ENCODE data around the gene ITGB3.

Gene ITGB3

GRCh38 chr17:47338026-47338425 is 84.4 kb downstream of the ITGB3 start:
- TF ChIP-seq, protein P1, sequence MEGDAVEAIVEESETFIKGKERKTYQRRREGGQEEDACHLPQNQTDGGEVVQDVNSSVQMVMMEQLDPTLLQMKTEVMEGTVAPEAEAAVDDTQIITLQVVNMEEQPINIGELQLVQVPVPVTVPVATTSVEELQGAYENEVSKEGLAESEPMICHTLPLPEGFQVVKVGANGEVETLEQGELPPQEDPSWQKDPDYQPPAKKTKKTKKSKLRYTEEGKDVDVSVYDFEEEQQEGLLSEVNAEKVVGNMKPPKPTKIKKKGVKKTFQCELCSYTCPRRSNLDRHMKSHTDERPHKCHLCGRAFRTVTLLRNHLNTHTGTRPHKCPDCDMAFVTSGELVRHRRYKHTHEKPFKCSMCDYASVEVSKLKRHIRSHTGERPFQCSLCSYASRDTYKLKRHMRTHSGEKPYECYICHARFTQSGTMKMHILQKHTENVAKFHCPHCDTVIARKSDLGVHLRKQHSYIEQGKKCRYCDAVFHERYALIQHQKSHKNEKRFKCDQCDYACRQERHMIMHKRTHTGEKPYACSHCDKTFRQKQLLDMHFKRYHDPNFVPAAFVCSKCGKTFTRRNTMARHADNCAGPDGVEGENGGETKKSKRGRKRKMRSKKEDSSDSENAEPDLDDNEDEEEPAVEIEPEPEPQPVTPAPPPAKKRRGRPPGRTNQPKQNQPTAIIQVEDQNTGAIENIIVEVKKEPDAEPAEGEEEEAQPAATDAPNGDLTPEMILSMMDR (IDR thresholded peaks at IDR 0.05; ENCODE audit: borderline replicate concordance, insufficient read depth, low read depth, low read length) = no peak
- H3K4me3 ChIP-seq (ENCODE audit: low read depth, low read length) = no peak overlapping the region

DNA sequence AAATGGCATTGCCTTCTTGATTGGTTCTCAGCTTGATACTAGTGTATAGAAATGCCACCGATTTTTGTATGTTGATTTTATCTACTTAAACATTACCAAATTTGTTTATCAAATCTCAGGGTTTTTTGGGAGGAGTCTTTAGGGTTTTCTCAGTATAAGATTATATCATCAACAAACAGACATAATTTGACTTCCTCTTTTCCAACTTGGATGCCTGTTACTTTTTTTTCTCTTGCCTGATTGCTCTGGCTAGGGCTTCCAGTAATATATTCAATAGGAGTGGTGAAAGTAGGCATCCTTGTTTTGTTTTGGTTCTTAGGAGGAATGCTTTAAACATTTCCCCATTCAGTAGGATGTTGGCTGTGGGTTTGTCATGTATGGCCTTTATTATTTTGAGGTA is 99.2 kb downstream of the ITGB3 start:
- TF ChIP-seq, protein P1 (IDR thresholded peaks at IDR 0.05; ENCODE audit: borderline replicate concordance, insufficient read depth, low read depth, low read length) = no peak

GRCh38 chr17:47358652-47359051 is 105.0 kb downstream of the ITGB3 start:
- H3K4me3 ChIP-seq (ENCODE audit: low read depth, low read length) = no peak overlapping the region
- TF ChIP-seq, protein P1 (IDR thresholded peaks at IDR 0.05; ENCODE audit: borderline replicate concordance, insufficient read depth, low read depth, low read length) = no peak

More for the DNA sequence above, 99.2 kb downstream of the ITGB3 start:
- no peak overlapping the region for H3K4me3 ChIP-seq (ENCODE audit: low read depth, low read length)
